ENCODE results near the gene IQGAP1.

DNA sequence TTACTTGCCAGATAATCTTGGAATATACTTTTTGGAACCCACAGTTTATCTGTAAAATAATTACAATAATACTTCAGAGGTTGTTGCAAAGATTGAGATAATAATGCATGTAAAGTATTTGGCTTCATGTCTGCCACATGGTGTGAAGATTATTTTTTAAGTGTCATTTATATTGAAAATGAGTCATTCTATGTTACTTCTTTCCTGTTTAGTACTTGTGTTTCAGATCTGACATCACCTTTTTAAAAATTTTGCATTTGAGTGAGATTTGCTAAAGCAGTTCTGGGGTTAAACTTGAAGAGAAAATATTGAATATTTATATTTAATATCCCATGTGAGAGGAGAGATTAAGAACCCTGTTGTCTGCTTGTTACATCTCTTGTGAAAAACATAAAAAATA, 31.2 kb downstream of the IQGAP1 start:
- no peak for TF ChIP-seq YY1 (IDR thresholded peaks at IDR 0.05)
- TF ChIP-seq, protein P1, sequence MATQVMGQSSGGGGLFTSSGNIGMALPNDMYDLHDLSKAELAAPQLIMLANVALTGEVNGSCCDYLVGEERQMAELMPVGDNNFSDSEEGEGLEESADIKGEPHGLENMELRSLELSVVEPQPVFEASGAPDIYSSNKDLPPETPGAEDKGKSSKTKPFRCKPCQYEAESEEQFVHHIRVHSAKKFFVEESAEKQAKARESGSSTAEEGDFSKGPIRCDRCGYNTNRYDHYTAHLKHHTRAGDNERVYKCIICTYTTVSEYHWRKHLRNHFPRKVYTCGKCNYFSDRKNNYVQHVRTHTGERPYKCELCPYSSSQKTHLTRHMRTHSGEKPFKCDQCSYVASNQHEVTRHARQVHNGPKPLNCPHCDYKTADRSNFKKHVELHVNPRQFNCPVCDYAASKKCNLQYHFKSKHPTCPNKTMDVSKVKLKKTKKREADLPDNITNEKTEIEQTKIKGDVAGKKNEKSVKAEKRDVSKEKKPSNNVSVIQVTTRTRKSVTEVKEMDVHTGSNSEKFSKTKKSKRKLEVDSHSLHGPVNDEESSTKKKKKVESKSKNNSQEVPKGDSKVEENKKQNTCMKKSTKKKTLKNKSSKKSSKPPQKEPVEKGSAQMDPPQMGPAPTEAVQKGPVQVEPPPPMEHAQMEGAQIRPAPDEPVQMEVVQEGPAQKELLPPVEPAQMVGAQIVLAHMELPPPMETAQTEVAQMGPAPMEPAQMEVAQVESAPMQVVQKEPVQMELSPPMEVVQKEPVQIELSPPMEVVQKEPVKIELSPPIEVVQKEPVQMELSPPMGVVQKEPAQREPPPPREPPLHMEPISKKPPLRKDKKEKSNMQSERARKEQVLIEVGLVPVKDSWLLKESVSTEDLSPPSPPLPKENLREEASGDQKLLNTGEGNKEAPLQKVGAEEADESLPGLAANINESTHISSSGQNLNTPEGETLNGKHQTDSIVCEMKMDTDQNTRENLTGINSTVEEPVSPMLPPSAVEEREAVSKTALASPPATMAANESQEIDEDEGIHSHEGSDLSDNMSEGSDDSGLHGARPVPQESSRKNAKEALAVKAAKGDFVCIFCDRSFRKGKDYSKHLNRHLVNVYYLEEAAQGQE (IDR thresholded peaks at IDR 0.05) = no peak
- no peak for TF ChIP-seq CTCF (IDR thresholded peaks at IDR 0.05; ENCODE audit: low read depth, low read length, missing input control)
- TF ChIP-seq TAF1 (conservative IDR thresholded peaks at IDR 0.05) = no peak
- TF ChIP-seq SP1 (IDR thresholded peaks at IDR 0.05) = no peak
- no peak for TF ChIP-seq GABPA (IDR thresholded peaks at IDR 0.05 in 1 of 2, conservative IDR thresholded peaks at IDR 0.05 in 1 of 2)
- TF ChIP-seq ATF3 (IDR thresholded peaks at IDR 0.05) = no peak
- TF ChIP-seq FOXA1 (IDR thresholded peaks at IDR 0.05) = no peak

Measured in liver (tissue), 3 donors.